ENCODE data around the gene ARHGAP9. TPM values are rescaled to one million over a fixed set of nuclear protein-coding genes. Genes with fewer than 3 reads are reported as not detected.
"Not testable (repeated sequence)": the region's sequence is repeated elsewhere in the genome, so short reads cannot be mapped to it uniquely, and the experiment has no call there.

ARHGAP9 gene
- total RNA-seq, 1 donor from 2014 or later = 2.9 TPM

GRCh38 chr12:57430931-57431566 lies 48.6 kb downstream of the ARHGAP9 start, which contains the start of gene R3HDM2:
Gene R3HDM2 (minus strand): TSS chr12:57431043. CDS start chr12:57310428, 120,615 bp downstream.
- Mint-ChIP-seq H3K27me3 (ENCODE audit: low read depth) (no peaks in the 10 kb centered on the region), H3K4me1 (ENCODE audit: low read depth) (peaks cover 28% of the 10 kb centered on the region), H3K9me3 (ENCODE audit: low read depth) (no peaks in the 10 kb centered on the region), H3K4me3 (ENCODE audit: unreplicated experiment) (peak within 1 kb of the TSS; percentile 89), H3K27ac (ENCODE audit: unreplicated experiment) (peak within 1 kb of the TSS; percentile 98), H3K36me3 (ENCODE audit: low read depth) (no peaks in the 10 kb centered on the region)
- TF ChIP-seq, protein P1, sequence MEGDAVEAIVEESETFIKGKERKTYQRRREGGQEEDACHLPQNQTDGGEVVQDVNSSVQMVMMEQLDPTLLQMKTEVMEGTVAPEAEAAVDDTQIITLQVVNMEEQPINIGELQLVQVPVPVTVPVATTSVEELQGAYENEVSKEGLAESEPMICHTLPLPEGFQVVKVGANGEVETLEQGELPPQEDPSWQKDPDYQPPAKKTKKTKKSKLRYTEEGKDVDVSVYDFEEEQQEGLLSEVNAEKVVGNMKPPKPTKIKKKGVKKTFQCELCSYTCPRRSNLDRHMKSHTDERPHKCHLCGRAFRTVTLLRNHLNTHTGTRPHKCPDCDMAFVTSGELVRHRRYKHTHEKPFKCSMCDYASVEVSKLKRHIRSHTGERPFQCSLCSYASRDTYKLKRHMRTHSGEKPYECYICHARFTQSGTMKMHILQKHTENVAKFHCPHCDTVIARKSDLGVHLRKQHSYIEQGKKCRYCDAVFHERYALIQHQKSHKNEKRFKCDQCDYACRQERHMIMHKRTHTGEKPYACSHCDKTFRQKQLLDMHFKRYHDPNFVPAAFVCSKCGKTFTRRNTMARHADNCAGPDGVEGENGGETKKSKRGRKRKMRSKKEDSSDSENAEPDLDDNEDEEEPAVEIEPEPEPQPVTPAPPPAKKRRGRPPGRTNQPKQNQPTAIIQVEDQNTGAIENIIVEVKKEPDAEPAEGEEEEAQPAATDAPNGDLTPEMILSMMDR (IDR thresholded peaks at IDR 0.05) = no peak
- peak; percentile 97 for DNase-seq (ENCODE audit: low spot score)

DNA sequence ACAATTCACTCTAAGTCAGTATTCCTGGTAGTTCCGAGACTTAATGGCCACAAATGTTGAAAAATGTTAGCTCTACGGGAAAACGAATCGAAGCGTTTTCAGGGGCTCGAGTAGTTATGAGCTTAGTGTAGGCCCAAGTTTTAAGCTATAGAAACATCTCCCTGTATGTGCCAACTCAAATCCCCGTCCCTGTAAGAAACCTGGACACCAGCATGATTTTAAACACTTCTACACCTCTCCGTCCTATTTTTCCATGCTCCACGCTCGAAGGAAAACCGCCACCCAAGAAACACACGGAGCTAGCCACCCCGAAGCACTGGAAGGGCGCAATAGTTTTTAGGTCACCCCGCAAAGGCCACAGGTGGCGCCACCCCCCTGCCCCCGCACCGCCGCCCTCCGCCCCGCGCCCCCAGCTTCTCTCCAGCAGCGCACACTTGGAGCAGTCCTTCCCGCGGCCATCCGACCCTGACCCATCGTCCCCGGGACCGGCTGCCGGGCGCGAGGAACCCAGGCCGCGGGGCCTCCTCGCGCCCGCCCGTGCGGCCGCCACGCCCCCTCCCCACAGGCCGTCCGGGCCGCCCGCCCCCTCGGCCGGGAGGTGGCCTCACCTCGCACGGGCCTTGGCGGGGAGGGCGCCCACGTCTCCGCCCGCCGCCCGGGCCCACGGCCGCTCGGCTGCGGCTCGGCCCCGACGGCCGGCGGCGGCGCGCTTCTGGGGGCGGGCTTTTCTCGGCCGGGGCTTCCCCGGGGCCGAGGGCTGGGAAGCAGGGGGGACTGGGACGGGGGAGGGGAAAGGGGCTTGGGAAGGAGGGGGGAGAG lies 49.3 kb downstream of the ARHGAP9 start:
- Mint-ChIP-seq H3K4me3 (ENCODE audit: unreplicated experiment) (peak overlapping the region; percentile 89), H3K9me3 (ENCODE audit: low read depth) (no peaks in the 10 kb centered on the region), H3K36me3 (ENCODE audit: low read depth) (no peaks in the 10 kb centered on the region), H3K27ac (ENCODE audit: unreplicated experiment) (peak overlapping the region; percentile 98), H3K27me3 (ENCODE audit: low read depth) (no peaks in the 10 kb centered on the region), H3K4me1 (ENCODE audit: low read depth) (peaks cover 28% of the 10 kb centered on the region)
- TF ChIP-seq, protein P1 (IDR thresholded peaks at IDR 0.05) = peak; percentile 43
- no peak for DNase-seq (ENCODE audit: low spot score)

GRCh38 chr12:57429473-57430111 lies 50.1 kb downstream of the ARHGAP9 start:
- DNase-seq (ENCODE audit: low spot score) = no peak
- H3K4me1 Mint-ChIP-seq (ENCODE audit: low read depth) = peaks cover 28% of the 10 kb centered on the region
- no peaks in the 10 kb centered on the region for H3K9me3 Mint-ChIP-seq (ENCODE audit: low read depth)
- peak overlapping the region; percentile 96 for H3K27ac Mint-ChIP-seq (ENCODE audit: unreplicated experiment)
- TF ChIP-seq, protein P1 (IDR thresholded peaks at IDR 0.05) = no peak
- no peaks in the 10 kb centered on the region for H3K27me3 Mint-ChIP-seq (ENCODE audit: low read depth)
- H3K36me3 Mint-ChIP-seq (ENCODE audit: low read depth) = no peaks in the 10 kb centered on the region
- H3K4me3 Mint-ChIP-seq (ENCODE audit: unreplicated experiment) = peak overlapping the region; percentile 82

DNA sequence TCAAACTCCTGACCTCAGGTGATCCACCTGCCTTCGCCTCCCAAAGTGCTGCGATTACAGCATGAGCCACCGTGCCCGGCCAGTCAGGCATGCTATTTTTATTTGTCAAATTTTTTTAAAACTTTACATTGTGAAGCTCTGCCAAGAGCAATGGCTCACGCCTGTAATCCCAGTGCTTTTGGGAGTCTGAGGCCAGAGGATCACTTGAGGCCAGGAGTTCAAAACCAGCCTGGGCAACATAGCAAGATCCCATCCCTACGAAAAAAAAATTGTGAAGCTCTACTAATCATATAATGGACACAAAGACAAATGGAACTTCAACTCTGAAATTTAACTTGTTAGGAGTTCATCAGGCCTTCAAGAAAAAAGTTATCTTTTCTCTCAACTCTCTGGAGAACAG lies 50.7 kb downstream of the ARHGAP9 start:
- Mint-ChIP-seq H3K4me3 (ENCODE audit: unreplicated experiment) (peak overlapping the region; percentile 82), H3K27me3 (ENCODE audit: low read depth) (no peaks in the 10 kb centered on the region), H3K27ac (ENCODE audit: unreplicated experiment) (peak overlapping the region; percentile 82), H3K4me1 (ENCODE audit: low read depth) (peaks cover 28% of the 10 kb centered on the region), H3K9me3 (ENCODE audit: low read depth) (no peaks in the 10 kb centered on the region), H3K36me3 (ENCODE audit: low read depth) (peaks cover 3% of the 10 kb centered on the region)
- no peak for DNase-seq (ENCODE audit: low spot score)
- TF ChIP-seq, protein P1 (IDR thresholded peaks at IDR 0.05) = no peak

DNA sequence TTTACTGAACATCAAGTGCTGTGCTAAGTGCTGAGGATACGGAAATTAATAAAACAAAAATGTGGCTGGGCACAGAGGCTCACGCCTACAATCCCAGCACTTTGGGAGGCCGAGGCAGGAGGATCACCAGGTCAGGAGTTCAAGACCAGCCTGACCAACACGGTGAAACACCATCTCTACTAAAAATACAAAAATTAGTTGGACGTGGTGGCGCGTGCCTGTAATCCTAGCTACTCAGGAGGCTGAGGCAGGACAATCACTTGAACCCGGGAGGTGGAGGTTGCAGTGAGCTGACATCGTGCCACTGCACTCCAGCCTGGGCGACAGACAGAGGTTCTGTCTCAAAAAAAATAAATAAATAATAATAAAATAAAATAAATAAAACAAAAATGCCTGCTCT lies 52.7 kb downstream of the ARHGAP9 start:
- H3K9me3 Mint-ChIP-seq (ENCODE audit: low read depth); H3K4me3 Mint-ChIP-seq (ENCODE audit: unreplicated experiment); DNase-seq (ENCODE audit: low spot score); H3K36me3 Mint-ChIP-seq (ENCODE audit: low read depth); H3K27ac Mint-ChIP-seq (ENCODE audit: unreplicated experiment); H3K27me3 Mint-ChIP-seq (ENCODE audit: low read depth): not testable (repeated sequence)
- peaks cover 28% of the 10 kb centered on the region for H3K4me1 Mint-ChIP-seq (ENCODE audit: low read depth)

Small RNAs within 50 kb of the gene (microRNA-seq; reads per million reads assigned to microRNA genes)
- gene MIR616 (ENCODE audit: borderline number of aligned reads) (2.2 reads per million), gene MIR6758 (ENCODE audit: borderline number of aligned reads) (not detected)

Other genes with a start within 250 kb of the ARHGAP9 start
- gene STAC3, start 228.7 kb downstream of the ARHGAP9 start, total RNA-seq = 1.1 to 2.8 TPM (median 1.3 TPM) in 3 replicates
- gene R3HDM2, start 48.8 kb downstream of the ARHGAP9 start, total RNA-seq = 43.4 to 61.8 TPM (median 46.5 TPM) in 3 replicates
- not detected in 3 replicates for gene INHBC, start 45.1 kb downstream of the ARHGAP9 start, total RNA-seq
- 0.77 to 8.5 TPM (median 8.4 TPM) in 3 replicates for gene INHBE, start 24.6 kb downstream of the ARHGAP9 start, total RNA-seq
- 6.2 to 8.3 TPM (median 6.8 TPM) in 3 replicates for gene GLI1, start 20.1 kb downstream of the ARHGAP9 start, total RNA-seq
- 176 to 350 TPM (median 331 TPM) in 3 replicates for gene MARS1, start 8.2 kb upstream of the ARHGAP9 start, total RNA-seq
- 9.6 to 79.1 TPM (median 79.0 TPM) in 3 replicates for gene DDIT3, start 40.6 kb upstream of the ARHGAP9 start, total RNA-seq
- 66.9 to 86.5 TPM (median 78.4 TPM) in 3 replicates for gene MBD6, start 43.0 kb upstream of the ARHGAP9 start, total RNA-seq
- gene DCTN2, start 67.3 kb upstream of the ARHGAP9 start, total RNA-seq = 104 to 117 TPM (median 112 TPM) in 3 replicates
- 2.6 to 5.1 TPM (median 3.5 TPM) in 3 replicates for gene KIF5A, start 70.2 kb upstream of the ARHGAP9 start, total RNA-seq
- gene PIP4K2C, start 111.3 kb upstream of the ARHGAP9 start, total RNA-seq = 27.9 to 33.1 TPM (median 30.5 TPM) in 3 replicates
- 29.8 to 30.3 TPM (median 30.1 TPM) in 3 replicates for gene DTX3, start 125.0 kb upstream of the ARHGAP9 start, total RNA-seq
- 29.0 to 30.6 TPM (median 29.5 TPM) in 3 replicates for gene ARHGEF25, start 131.6 kb upstream of the ARHGAP9 start, total RNA-seq
- 20.8 to 21.8 TPM (median 21.4 TPM) in 3 replicates for gene B4GALNT1, start 153.3 kb upstream of the ARHGAP9 start, total RNA-seq
- gene OS9, start 214.3 kb upstream of the ARHGAP9 start, total RNA-seq = 284 to 337 TPM (median 290 TPM) in 3 replicates

Data from chondrocyte (in vitro differentiated cells).